Choroid plexus epithelial cell (primary cell): Measurements from ENCODE around the gene PLCB1.
"Not testable (repeated sequence)": the region's sequence is repeated elsewhere in the genome, so short reads cannot be mapped to it uniquely, and the experiment has no call there.

Experiments
- DNase-seq: peaks from one replicate; pipeline ENCODE4 v3.0.0-alpha.2; 2010; ENCODE audit warnings: low read depth
- H3K4me3 ChIP-seq: 2 replicates; pipeline ENCODE4 v1.5.1; 2011; ENCODE audit warnings: low read depth, mild to moderate bottlenecking, control low read depth, low read length, moderate library complexity
- CTCF ChIP-seq: conservative IDR thresholded peaks from 2 replicates; pipeline ENCODE4 v1.5.1; 2011; ENCODE audit warnings: low read depth, mild to moderate bottlenecking, control low read depth, inconsistent platforms, low read length, moderate library complexity

Gene PLCB1

GRCh38 chr20:8097307-8097706 lies 34.8 kb upstream of the PLCB1 start:
- no peak overlapping the region for H3K4me3 ChIP-seq
- DNase-seq = no peak
- no peak for TF ChIP-seq CTCF

- no peak overlapping the region for H3K4me3 ChIP-seq
- TF ChIP-seq CTCF = no peak
- no peak for DNase-seq
Measured at GRCh38 chr20:8104252-8104651, 27.8 kb upstream of the PLCB1 start.

- H3K4me3 ChIP-seq = not testable (repeated sequence)
Measured at GRCh38 chr20:8114612-8115011, 17.5 kb upstream of the PLCB1 start.

GRCh38 chr20:8115436-8115835 lies 16.6 kb upstream of the PLCB1 start:
- TF ChIP-seq CTCF = no peak
- no peak overlapping the region for H3K4me3 ChIP-seq
- no peak for DNase-seq

More at GRCh38 chr20:8114612-8115011, 17.5 kb upstream of the PLCB1 start:
- not testable (repeated sequence) for DNase-seq

GRCh38 chr20:8116067-8116811 lies 15.8 kb upstream of the PLCB1 start:
- peak; percentile 34 for DNase-seq
- TF ChIP-seq CTCF = no peak

GRCh38 chr20:8117636-8118035 lies 14.4 kb upstream of the PLCB1 start:
- TF ChIP-seq CTCF = no peak
- no peak overlapping the region for H3K4me3 ChIP-seq
- DNase-seq = no peak

More at GRCh38 chr20:8116067-8116811, 15.8 kb upstream of the PLCB1 start:
- no peak overlapping the region for H3K4me3 ChIP-seq

- TF ChIP-seq CTCF = no peak
- DNase-seq = no peak
Measured at GRCh38 chr20:8118039-8118438, 14.0 kb upstream of the PLCB1 start.

More at GRCh38 chr20:8118039-8118438, 14.0 kb upstream of the PLCB1 start:
- H3K4me3 ChIP-seq = no peak overlapping the region
